IPS-20b (cell line): Measurements from ENCODE around the gene KRT85.

Source experiments
- H3K27ac ChIP-seq: one replicate; pipeline ENCODE4 v1.5.1; 2013; ENCODE audit warnings: low read length
- H3K27me3 ChIP-seq: 2 replicates; pipeline ENCODE4 v1.6.1; 2013; ENCODE audit warnings: mild to moderate bottlenecking, low read length, inconsistent platforms; ENCODE audit not compliant: insufficient read depth
- H3K36me3 ChIP-seq: 2 replicates; pipeline ENCODE4 v1.6.1; 2013; ENCODE audit warnings: low read depth, mild to moderate bottlenecking, inconsistent platforms, low read length, moderate library complexity; ENCODE audit not compliant: insufficient read depth
- H3K4me1 ChIP-seq: 2 replicates; pipeline ENCODE4 v1.6.1; 2013; ENCODE audit warnings: mild to moderate bottlenecking, control low read depth, inconsistent platforms, low read length, moderate library complexity; ENCODE audit not compliant: insufficient read depth
- H3K4me3 ChIP-seq: 2 replicates; pipeline ENCODE4 v1.5.1; 2013; ENCODE audit warnings: mild to moderate bottlenecking, low read length, inconsistent platforms
- H3K9ac ChIP-seq: 2 replicates; pipeline ENCODE4 v1.6.1; 2013; ENCODE audit warnings: low read depth, mild to moderate bottlenecking, inconsistent platforms, low read length, moderate library complexity
- H3K9me3 ChIP-seq: 2 replicates; pipeline ENCODE4 v1.6.1; 2013; ENCODE audit warnings: mild to moderate bottlenecking, low read depth, low read length, inconsistent platforms; ENCODE audit not compliant: insufficient read depth

Gene KRT85

GRCh38 chr12:52363111-52363679 lies 4.1 kb downstream of the KRT85 start:
- Histone ChIP-seq H3K36me3 (no peaks in the 10 kb centered on the region), H3K9ac (no peak overlapping the region), H3K27me3 (no peaks in the 10 kb centered on the region), H3K4me3 (no peak overlapping the region), H3K4me1 (no peaks in the 10 kb centered on the region), H3K9me3 (no peaks in the 10 kb centered on the region), H3K27ac (no peak overlapping the region)

- Histone ChIP-seq H3K36me3 (no peaks in the 10 kb centered on the region), H3K4me3 (no peak overlapping the region), H3K9me3 (no peaks in the 10 kb centered on the region), H3K9ac (no peak overlapping the region), H3K4me1 (no peaks in the 10 kb centered on the region), H3K27ac (no peak overlapping the region), H3K27me3 (no peaks in the 10 kb centered on the region)
Observed at GRCh38 chr12:52362118-52362726, 5.1 kb downstream of the KRT85 start.

- Histone ChIP-seq H3K4me1 (no peaks in the 10 kb centered on the region), H3K27ac (no peak overlapping the region), H3K9ac (no peak overlapping the region), H3K27me3 (no peaks in the 10 kb centered on the region), H3K4me3 (no peak overlapping the region), H3K9me3 (no peaks in the 10 kb centered on the region), H3K36me3 (no peaks in the 10 kb centered on the region)
Observed at GRCh38 chr12:52361553-52361952, 5.7 kb downstream of the KRT85 start.

DNA sequence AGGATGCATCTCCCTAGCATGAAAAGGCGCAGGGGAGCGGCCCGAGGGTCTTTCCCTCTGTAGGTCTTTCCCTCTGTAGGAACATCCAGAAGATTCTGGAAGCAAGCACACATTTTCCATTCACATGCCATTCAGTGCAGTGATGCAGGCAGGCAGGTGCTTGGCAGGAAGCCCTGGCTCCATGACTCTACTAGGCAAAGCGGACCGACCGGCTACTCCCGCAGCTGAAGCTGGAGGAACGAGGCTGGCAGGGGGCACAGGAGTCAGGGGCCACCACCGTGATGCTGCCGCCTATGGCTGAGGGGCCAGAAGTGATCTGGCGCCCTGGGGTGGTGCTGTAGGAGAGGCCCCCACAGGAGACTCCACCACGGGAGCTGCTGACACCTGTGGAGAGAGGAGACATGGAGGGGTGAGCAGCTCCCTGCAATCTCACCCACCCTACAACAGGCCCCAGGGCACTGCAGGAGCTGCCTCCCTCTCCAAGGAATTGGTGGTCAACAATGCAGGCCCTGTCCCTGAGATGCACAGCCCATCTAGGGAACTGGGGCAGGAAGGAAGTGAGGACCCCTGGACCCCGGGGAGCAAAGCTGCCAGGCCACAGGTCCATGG lies 6.5 kb downstream of the KRT85 start:
- Histone ChIP-seq H3K27ac (no peak overlapping the region), H3K9ac (no peak overlapping the region), H3K4me3 (no peak overlapping the region), H3K27me3 (no peaks in the 10 kb centered on the region), H3K9me3 (no peaks in the 10 kb centered on the region), H3K36me3 (no peaks in the 10 kb centered on the region), H3K4me1 (no peaks in the 10 kb centered on the region)

- Histone ChIP-seq H3K9me3 (no peaks in the 10 kb centered on the region), H3K4me3 (no peak overlapping the region), H3K27ac (no peak overlapping the region), H3K4me1 (no peaks in the 10 kb centered on the region), H3K27me3 (no peaks in the 10 kb centered on the region), H3K36me3 (no peaks in the 10 kb centered on the region), H3K9ac (no peak overlapping the region)
Observed at GRCh38 chr12:52360106-52360662, 7.1 kb downstream of the KRT85 start.

DNA sequence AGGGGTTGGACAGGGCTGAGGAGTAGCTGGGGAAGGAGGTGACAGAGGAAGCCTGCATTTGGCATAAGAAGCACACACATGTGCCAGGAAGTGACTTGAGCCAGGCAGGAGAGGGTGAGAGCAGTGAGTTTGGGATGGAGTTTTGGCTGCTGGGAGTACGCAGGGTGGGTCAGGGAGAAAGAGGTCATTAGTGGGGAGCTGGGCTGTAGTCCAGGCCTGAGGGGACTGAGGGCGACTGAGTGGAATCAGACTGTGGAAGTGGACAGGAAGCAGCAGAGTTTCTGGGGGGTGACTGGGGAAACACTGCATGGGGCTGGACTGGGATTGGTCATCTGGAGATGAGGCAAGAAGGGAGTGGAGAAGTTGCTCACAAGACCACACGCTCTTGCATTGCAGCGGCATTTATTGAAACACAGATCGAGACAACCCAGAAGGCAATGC lies 7.6 kb downstream of the KRT85 start:
- no peaks in the 10 kb centered on the region; the same call in 1 of the 2 replicates for H3K4me1 ChIP-seq
- no peak overlapping the region for H3K27ac ChIP-seq
- H3K4me3 ChIP-seq, result no peak overlapping the region

DNA sequence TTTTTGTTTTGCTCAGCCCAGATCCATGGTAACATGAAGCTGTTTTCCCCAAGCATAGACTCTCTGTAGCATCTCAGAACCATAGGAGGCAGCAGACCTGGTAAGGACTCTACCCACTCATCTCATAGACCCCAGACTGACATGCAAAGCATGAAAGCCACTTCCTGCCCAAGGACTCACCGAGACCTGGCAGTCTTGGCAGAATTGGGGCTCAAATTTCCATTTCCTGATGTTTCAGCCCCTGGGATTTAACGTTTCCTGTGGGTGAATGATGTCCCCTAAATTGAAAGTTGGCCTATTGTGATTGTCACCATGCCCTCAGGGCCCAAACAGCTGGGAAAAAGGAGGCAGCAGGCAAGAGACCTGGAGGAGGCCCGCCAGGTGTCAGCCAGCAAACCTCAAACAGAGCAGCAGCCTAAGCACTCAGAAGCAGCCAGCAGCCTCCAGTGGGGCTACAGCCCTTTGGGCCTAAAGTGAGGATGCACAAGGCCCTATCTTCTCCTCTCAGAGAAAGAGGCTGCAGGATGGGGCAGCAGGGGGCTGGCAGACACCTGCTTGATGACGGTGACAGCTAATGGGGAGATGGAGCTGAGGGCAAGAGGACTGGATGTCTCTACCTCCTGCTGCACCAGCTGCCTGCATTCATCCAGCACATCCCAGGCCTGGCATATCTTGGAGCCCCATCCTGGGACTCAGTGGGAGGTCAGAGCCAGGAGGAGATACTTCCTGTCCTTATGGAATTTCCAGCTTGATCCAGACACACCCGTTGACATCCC lies 8.5 kb downstream of the KRT85 start:
- Histone ChIP-seq H3K27me3 (no peaks in the 10 kb centered on the region), H3K9ac (no peak overlapping the region), H3K27ac (no peak overlapping the region), H3K4me3 (no peak overlapping the region), H3K4me1 (no peaks in the 10 kb centered on the region; the same call in 1 of the 2 replicates), H3K36me3 (no peaks in the 10 kb centered on the region), H3K9me3 (no peaks in the 10 kb centered on the region)

More for the DNA sequence above, 7.6 kb downstream of the KRT85 start:
- no peak overlapping the region for H3K9ac ChIP-seq
- no peaks in the 10 kb centered on the region for H3K36me3 ChIP-seq
- no peaks in the 10 kb centered on the region for H3K9me3 ChIP-seq
- no peaks in the 10 kb centered on the region for H3K27me3 ChIP-seq

DNA sequence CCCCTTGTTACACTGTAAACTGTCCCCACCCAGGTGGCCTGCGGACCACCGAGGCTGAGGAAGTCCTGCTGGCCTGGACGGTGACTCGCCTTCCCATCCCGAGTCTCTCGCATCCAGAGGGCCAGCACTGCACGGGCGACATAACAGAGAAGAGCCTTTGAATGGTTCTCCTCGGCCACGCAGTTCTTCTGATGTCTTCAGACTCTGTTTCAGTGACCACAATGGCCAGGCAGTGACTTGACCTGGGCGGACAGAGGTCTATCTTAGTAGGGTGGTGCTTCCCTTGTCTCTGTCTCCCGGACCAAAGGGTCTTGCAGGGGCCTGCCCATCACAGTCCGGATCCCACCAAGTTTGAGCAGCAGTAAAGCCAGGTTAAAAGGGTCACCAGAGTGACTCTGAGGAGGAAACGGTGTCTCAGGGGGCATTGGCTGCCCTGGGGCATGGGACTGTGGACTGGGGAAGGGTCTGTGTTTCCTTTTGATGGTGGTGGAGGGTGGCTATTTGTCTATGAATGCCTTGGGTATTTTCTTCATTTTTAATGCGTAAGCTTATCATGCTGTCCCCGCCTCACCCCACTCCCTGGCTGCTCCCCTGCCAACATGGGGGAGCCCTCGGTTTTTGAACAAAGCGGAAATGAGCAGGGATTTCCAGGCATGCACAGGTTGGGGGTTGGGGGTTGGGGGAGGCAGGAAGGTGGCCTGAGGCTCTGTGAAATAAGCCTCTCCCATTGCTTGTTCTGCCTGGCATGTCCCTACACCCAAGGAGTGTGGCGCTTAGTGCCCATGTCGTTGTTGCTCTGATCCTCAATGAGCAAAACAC lies 10.3 kb downstream of the KRT85 start:
- Histone ChIP-seq H3K4me1 (no peaks in the 10 kb centered on the region; the same call in 1 of the 2 replicates), H3K27ac (no peak overlapping the region), H3K9me3 (no peaks in the 10 kb centered on the region), H3K9ac (no peak overlapping the region), H3K27me3 (peaks cover 6% of the 10 kb centered on the region; the same call in 1 of the 2 replicates), H3K4me3 (no peak overlapping the region), H3K36me3 (no peaks in the 10 kb centered on the region)

DNA sequence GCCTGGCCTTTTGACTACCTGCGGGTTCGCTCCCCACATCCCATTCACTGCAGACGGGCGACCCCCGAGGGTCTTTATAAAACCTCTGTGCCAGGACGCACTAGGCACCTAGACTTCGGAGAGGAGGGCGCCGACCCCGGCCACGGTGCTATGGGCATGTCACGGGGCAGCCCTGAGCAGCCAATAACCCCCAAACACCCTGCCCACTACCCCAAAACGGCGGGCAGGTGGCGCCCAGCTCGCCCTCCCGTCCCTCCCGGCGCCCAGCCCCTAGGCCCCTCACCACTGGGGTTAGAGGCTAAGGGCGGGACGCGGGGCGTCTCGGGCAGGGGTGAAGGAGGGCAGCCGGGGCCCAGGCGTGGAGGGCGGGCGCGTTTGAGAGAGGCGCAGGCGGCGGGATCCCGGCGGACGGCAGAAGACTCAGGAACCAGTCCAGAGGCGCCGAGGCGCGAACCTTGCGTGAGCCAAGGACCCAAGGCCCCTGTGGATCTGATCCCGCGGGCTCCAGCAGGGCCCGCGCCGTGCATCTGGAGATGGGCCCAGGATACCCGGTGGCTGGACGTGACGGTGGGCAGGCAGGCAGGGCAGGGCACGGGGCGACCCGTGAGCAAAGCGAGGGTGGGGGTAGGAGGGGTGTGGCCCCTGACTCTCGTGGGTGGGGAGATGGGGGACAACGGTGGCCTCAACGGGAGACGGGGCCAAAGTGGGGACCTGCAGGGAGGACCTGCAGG lies 11.1 kb downstream of the KRT85 start:
- Histone ChIP-seq H3K27ac (no peak overlapping the region), H3K4me1 (no peaks in the 10 kb centered on the region; the same call in 1 of the 2 replicates), H3K9ac (no peak overlapping the region), H3K4me3 (no peak overlapping the region), H3K36me3 (no peaks in the 10 kb centered on the region), H3K9me3 (no peaks in the 10 kb centered on the region), H3K27me3 (peaks cover 6% of the 10 kb centered on the region; the same call in 1 of the 2 replicates)

- peaks cover 6% of the 10 kb centered on the region; the same call in 1 of the 2 replicates for H3K27me3 ChIP-seq
- H3K9me3 ChIP-seq, result no peaks in the 10 kb centered on the region
- no peaks in the 10 kb centered on the region for H3K36me3 ChIP-seq
- no peak overlapping the region for H3K27ac ChIP-seq
- H3K9ac ChIP-seq, result no peak overlapping the region
- H3K4me3 ChIP-seq, result no peak overlapping the region
- no peaks in the 10 kb centered on the region; the same call in 1 of the 2 replicates for H3K4me1 ChIP-seq
Observed at GRCh38 chr12:52355176-52355575, 12.1 kb downstream of the KRT85 start.
